Inferior parietal cortex (tissue), 1 donor: ENCODE measurements around the gene CMTR1.

Experiments
- DNase-seq: peaks from one replicate; pipeline ENCODE4 v3.0.0-alpha.2; 2016; ENCODE audit errors: extremely low spot score

CMTR1 gene

GRCh38 chr6:37512400-37513011 is 79.5 kb downstream of the CMTR1 start:
- no peak for DNase-seq

GRCh38 chr6:37513155-37513554 is 80.1 kb downstream of the CMTR1 start:
- no peak for DNase-seq

GRCh38 chr6:37513576-37513975 is 80.6 kb downstream of the CMTR1 start:
- no peak for DNase-seq

GRCh38 chr6:37514321-37514771 is 81.3 kb downstream of the CMTR1 start:
- DNase-seq = no peak

GRCh38 chr6:37514837-37515236 is 81.8 kb downstream of the CMTR1 start:
- DNase-seq = no peak

DNA sequence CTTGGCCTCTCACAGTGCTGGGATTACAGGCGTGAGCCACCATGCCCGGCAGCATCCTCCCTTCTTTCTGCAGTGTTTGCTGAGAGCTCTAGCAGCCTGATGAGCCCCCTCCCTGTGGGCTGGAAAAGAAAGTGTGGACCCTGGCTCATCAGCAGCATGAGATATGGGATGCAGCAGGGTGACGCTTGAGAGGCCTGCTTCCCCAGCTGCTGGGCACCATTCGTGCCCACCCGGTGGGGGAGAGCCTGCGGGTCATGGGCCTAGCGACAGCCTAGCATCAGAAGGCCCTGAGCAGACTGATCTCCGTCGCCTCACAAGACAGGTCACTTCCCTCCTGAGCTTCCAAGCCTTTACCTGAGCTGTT is 82.7 kb downstream of the CMTR1 start:
- no peak for DNase-seq

- no peak for DNase-seq
Measured at GRCh38 chr6:37516076-37516919, 83.3 kb downstream of the CMTR1 start.

DNA sequence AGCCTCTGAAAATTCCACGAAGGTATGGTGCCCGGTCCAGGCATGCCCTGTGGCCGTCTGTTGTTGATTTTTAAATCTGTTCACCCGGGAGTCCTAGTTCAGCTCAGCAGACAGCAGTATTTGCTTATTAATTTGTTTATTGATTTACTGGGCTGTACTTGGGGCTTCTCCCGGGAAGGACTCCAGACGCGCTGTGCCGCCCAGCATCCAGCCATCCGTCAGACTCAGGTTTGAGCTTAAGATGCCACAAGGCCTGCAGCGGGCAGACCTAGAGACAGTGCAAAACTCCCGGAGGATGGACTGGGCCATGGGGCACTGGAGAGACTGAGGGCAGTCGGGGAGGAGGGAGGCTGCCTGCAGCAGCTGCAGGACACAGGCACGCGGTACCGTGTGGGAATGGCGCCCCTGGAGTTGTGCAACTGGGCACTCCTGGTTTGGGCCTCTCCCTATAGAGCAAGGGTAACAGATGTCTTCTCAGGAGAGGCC is 83.9 kb downstream of the CMTR1 start:
- no peak for DNase-seq

- DNase-seq = no peak
Measured at GRCh38 chr6:37517411-37517812, 84.4 kb downstream of the CMTR1 start.

GRCh38 chr6:37518116-37518515 is 85.1 kb downstream of the CMTR1 start:
- DNase-seq = no peak

DNA sequence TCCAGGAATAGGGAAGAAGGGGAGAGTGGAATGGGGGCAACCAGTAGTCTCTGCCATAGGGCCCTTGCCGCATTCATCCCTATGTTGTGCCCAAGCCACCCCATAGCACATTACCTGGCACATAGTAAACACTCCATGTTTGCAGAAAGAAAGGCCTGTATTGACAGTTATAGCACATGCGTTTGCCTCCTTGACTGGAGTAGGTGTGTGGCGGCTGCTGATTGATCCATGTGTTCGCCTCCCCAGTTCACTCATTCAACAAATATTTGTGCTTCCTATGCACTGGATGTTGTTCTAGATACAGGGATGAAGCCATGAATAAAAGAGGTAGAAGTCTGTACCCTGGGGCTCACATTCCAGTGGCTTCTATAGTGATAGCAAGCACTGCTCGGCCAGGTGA is 86.4 kb downstream of the CMTR1 start:
- DNase-seq = no peak

DNA sequence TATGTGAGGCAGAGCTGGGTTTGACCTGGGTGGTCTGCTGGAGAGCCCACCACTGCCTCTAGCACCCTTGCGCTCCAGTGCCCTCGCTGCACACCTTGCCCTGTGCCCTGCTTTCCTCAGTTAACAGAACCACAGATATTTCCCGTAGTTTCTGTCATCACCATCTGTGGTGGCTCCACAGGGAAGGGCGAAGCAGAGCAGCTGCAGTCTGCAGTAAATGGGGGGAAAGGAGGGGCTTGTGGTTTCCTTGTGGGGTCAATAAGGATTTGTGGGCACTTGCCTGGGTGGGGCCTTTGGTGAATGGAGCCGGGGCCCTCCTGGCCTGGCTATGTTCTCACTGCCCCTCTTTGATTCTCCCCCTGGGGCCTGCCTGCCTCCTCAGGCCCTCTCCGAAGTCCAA is 87.9 kb downstream of the CMTR1 start:
- DNase-seq = no peak

- no peak for DNase-seq
Measured at GRCh38 chr6:37521674-37522073, 88.7 kb downstream of the CMTR1 start.

- no peak for DNase-seq
Measured at GRCh38 chr6:37522836-37523235, 89.8 kb downstream of the CMTR1 start.

DNA sequence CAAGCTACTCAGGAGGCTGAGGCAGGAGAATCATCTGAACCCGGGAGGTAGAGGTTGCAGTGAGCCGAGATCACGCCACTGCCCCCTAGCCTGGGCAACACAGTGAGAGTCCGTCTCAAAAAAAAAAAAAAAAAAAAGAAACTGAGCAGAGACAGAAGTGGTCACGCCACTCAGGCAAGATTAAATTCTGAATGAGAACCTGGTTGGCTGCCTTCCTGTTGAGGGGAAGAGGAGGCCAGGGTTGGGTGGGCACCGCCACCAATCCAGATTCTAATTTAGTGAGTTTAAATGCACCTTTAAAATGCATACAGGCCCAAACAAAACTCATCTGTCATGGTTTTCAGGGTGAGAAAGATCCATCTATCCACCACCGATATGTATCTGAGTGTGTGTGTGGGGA is 90.4 kb downstream of the CMTR1 start:
- no peak for DNase-seq

GRCh38 chr6:37524025-37524969 is 91.3 kb downstream of the CMTR1 start:
- DNase-seq = no peak

DNA sequence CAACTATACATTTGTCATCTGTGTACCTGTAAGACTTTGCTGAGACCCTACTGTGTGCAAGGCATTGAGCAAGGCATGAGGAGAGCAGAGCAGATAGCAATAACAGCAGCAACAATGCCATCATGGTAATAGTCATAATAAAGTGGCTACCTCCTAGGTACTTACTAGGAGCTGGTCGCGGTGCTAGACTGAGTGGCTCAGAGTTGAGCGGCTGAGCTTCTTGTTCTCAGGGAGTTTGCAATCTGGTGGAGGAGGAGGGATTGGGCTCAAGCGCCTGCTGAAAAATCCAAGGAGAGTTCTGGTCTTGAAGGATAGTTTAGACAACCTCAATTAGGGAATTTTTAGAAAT is 91.9 kb downstream of the CMTR1 start:
- no peak for DNase-seq

DNA sequence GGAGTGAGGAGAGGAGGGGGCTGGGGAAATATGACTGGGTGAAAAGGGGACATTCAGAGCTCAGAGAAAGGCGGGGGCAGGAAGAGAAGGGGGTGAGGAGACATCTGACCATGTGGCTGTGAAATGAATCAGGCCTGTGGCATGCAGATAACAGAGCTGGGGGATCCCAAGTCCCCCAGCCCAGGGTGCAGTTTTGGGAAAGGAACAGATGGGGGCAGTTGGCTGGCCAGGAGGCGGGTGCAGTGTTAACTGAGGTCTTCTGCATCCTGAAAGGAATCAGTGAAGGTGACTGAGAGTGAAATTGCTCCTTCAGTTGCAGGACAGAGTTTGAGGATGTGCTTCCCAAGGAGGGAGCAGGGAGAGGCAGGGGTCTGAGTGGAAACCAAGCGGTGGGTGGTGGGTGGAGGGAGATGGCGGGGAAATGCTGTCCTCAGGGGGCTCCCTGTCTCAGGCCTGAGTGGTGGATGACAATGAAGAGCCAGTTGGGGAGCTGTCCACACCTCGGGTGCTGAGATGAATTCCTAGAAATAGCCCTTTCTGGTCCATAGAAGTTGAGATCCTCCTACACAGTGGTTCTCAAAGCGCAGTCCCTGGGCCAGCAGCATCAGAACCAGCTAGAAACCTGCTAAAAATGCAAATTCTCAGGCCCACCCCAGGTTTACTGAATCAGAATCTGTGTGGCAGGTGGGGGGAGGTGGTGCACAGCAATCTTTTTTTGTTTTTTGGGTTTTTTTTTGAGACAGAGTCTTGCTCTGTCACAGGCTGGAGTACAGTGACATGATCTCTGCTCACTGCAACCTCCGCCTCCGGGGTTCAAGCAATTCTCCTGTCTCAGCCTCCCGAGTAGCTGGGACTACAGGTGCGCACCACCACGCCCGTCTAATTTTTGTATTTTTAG is 92.7 kb downstream of the CMTR1 start:
- DNase-seq = no peak

DNA sequence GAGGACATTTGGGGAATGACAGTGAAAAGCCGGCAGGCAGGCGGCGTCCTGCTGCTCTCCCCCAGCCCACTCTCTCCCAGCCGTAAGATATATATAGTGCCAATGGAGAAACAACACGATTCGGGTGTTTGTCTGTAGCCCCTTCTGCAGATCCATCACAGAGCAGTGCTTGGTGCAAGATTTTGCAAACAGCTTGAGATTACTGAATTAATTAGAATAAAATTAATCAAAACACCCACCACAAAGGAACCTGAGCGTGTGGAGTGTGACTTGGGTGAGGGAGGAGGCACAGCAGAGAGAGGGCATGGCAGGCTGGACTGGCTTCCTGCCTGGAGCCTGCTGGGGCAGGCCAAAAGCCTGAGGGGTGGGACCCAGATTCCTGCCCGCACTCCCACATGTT is 95.5 kb downstream of the CMTR1 start:
- no peak for DNase-seq

DNA sequence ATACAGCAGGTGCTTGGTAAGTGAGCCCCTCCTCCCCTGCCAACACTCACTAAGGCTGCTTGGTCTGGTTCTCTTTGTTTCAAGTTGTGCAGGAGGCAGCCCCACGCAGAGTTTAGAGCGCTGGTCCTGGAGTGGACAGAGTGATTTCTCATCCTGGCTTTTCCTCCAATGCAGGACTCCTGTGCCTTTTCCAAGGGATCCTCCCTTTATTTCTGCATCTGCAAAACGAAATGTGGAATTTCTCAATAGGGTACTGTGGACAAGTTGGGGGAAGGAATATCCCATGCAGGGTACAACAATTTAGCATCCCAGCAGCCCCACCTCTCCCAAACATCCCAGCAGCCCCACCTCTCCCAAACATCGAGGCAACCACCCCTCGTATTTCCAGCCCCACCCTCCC is 97.3 kb downstream of the CMTR1 start:
- no peak for DNase-seq

DNA sequence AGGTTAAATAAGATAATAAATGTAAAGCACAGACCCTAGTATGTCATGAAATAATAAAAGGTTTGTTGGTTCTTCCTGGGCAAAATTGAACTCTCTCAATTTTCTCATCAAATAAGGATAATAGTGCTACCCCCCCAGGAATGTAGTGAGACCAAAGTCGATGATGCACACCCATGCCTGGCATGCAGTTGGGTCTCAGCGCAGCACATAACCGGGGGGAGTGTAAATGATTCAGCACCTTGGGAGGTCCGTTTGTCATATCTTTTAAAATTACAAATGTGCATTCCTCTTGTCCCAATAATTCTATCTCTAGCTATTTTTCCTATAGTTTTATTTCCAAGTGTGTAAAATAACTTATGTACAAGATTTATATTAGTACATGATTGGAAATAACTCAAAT is 98.0 kb downstream of the CMTR1 start:
- no peak for DNase-seq
